Neuronal stem cell (in vitro differentiated cells): ENCODE results near the gene TEX261.

Experiments
- DNase-seq: peaks from one replicate; pipeline ENCODE4 v3.0.0-alpha.2; 2013; ENCODE audit warnings: low spot score
- H2AFZ ChIP-seq: one replicate; pipeline ENCODE4 v1.6.1; 2013; ENCODE audit warnings: mild to moderate bottlenecking, low read length, inconsistent platforms
- H2AK5ac ChIP-seq: 2 replicates; pipeline ENCODE4 v1.6.1; 2013; ENCODE audit warnings: low read depth, mild to moderate bottlenecking, inconsistent platforms, low read length, moderate library complexity, mixed read lengths
- H2BK120ac ChIP-seq: 2 replicates; pipeline ENCODE4 v1.6.1; 2013; ENCODE audit warnings: low read depth, mild to moderate bottlenecking, inconsistent platforms, low read length, moderate library complexity, mixed read lengths
- H2BK12ac ChIP-seq: one replicate; pipeline ENCODE4 v1.6.1; 2013; ENCODE audit warnings: low read length, inconsistent platforms
- H2BK15ac ChIP-seq: 2 replicates; pipeline ENCODE4 v1.6.1; 2013; ENCODE audit warnings: mild to moderate bottlenecking, low read length, inconsistent platforms, mixed read lengths
- H2BK5ac ChIP-seq: one replicate; pipeline ENCODE4 v1.6.1; 2013; ENCODE audit warnings: inconsistent platforms, mild to moderate bottlenecking, low read length, moderate library complexity
- H3K14ac ChIP-seq: one replicate; pipeline ENCODE4 v1.6.1; 2013; ENCODE audit warnings: low read length, inconsistent platforms
- H3K18ac ChIP-seq: 2 replicates; pipeline ENCODE4 v1.6.1; 2013; ENCODE audit warnings: low read length, inconsistent platforms
- H3K23ac ChIP-seq: 2 replicates; pipeline ENCODE4 v1.6.1; 2013; ENCODE audit warnings: low read depth, mild to moderate bottlenecking, mixed read lengths, low read length, inconsistent platforms; ENCODE audit not compliant: poor library complexity
- H3K27ac ChIP-seq: replicated peaks from 3 replicates; pipeline ENCODE4 v1.5.1; 2013; ENCODE audit warnings: low read length, inconsistent platforms
- H3K27me3 ChIP-seq, 3 experiments: 2 replicates each; pipeline ENCODE4 v1.6.1; 2013; ENCODE audit warnings: low read length in 3 of 3, mild to moderate bottlenecking in 2 of 3, inconsistent platforms in 1 of 3, low read depth in 1 of 3, mixed read lengths in 1 of 3, moderate library complexity in 1 of 3; ENCODE audit not compliant: control insufficient read depth in 3 of 3, insufficient read depth in 3 of 3
- H3K36me3 ChIP-seq, 2 donors: replicated peaks in 1 of 2; 2 replicates each; pipeline ENCODE4 v1.6.1; 2013; ENCODE audit warnings: low read length in 2 of 2; ENCODE audit not compliant: control insufficient read depth in 2 of 2, insufficient read depth in 2 of 2
- H3K4ac ChIP-seq: 2 replicates; pipeline ENCODE4 v1.6.1; 2013; ENCODE audit warnings: inconsistent platforms, mild to moderate bottlenecking, low read length, moderate library complexity
- H3K4me1 ChIP-seq, 2 donors: 1 replicate in 1 of 2; 2 replicates in 1 of 2; pipeline ENCODE4 v1.6.1; 2013; ENCODE audit warnings: low read length in 2 of 2, low read depth in 1 of 2; ENCODE audit not compliant: control insufficient read depth in 2 of 2, insufficient read depth in 1 of 2
- H3K4me2 ChIP-seq: one replicate; pipeline ENCODE4 v1.6.1; 2013; ENCODE audit warnings: mild to moderate bottlenecking, low read length, inconsistent platforms; ENCODE audit not compliant: insufficient read depth, poor library complexity, severe bottlenecking
- H3K4me3 ChIP-seq, 2 donors: 2 replicates each; pipeline ENCODE4 v1.5.1; 2013; ENCODE audit warnings: low read length in 2 of 2, mild to moderate bottlenecking in 2 of 2, inconsistent platforms in 1 of 2, moderate library complexity in 1 of 2
- H3K79me1 ChIP-seq: one replicate; pipeline ENCODE4 v1.6.1; 2013; ENCODE audit warnings: low read depth, mild to moderate bottlenecking, inconsistent platforms, low read length, moderate library complexity
- H3K9ac ChIP-seq: one replicate; pipeline ENCODE4 v1.6.1; 2013; ENCODE audit warnings: mild to moderate bottlenecking, low read depth, low read length, inconsistent platforms; ENCODE audit not compliant: poor library complexity
- H3K9me3 ChIP-seq, 2 donors: replicated peaks in 1 of 2; 2 replicates each; pipeline versions ENCODE3 to v1.6.1; 2013; ENCODE audit warnings: low read length in 2 of 2, mild to moderate bottlenecking in 2 of 2, inconsistent platforms in 1 of 2, low read depth in 1 of 2, mixed read lengths in 1 of 2, moderate library complexity in 1 of 2; ENCODE audit not compliant: control insufficient read depth in 2 of 2, insufficient read depth in 1 of 2
- H4K8ac ChIP-seq: one replicate; pipeline ENCODE4 v1.6.1; 2013; ENCODE audit warnings: low read depth, mild to moderate bottlenecking, inconsistent platforms, low read length, moderate library complexity
- H4K91ac ChIP-seq: one replicate; pipeline ENCODE4 v1.6.1; 2013; ENCODE audit warnings: low read length, low read depth, mild to moderate bottlenecking, inconsistent platforms; ENCODE audit not compliant: poor library complexity
- WGBS, 2 donors: extraction: QIAGEN DNeasy Blood & Tissue Kit; methylation state at CpG; one replicate each; pipeline ENCODE4 v1.1.7; 2013; ENCODE audit warnings: missing lambda C conversion rate in 2 of 2, mixed read lengths in 1 of 2; ENCODE audit not compliant: insufficient read length in 2 of 2, insufficient replicate concordance in 1 of 2; ENCODE audit errors: extremely low coverage in 2 of 2; 5-methylcytosine and 5-hydroxymethylcytosine counted together

TEX261 gene

DNA sequence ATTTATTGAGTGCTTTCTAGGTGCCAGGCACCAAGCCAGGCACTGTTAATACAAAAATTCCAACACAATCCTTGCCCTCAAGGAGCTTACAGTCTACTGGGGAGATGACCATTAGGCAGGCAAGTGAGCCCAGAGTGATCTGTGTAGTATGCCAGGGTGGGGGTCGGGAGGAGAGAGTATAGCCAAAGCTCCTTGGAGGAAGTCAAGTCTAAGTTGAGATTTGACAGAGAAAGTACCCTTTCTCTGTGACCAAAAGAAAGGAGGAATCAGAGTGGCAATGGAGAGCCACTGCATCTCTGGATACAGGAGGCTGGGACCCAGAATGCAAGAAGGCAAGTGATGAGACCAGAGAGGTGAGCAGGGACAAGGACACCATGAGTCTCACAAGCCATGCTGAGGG lies 8.7 kb downstream of the TEX261 start:
- Histone ChIP-seq H2AFZ (no peak overlapping the region), H2BK12ac (no peak overlapping the region), H3K4me3 (no peak overlapping the region), H3K18ac (no peak overlapping the region), H3K4me1 (no peaks in the 10 kb centered on the region), H3K27ac (no peak overlapping the region), H2AK5ac (no peak overlapping the region), H4K91ac (no peak overlapping the region), H3K23ac (no peak overlapping the region), H2BK5ac (no peak overlapping the region), H3K4me2 (no peak overlapping the region), H3K27me3 (no peaks in the 10 kb centered on the region), H3K4ac (no peak overlapping the region), H2BK120ac (no peak overlapping the region), H4K8ac (no peak overlapping the region), H3K14ac (no peak overlapping the region), H3K36me3 (peaks cover 21 to 66% of the 10 kb centered on the region in 2 donors), H3K9me3 (no peaks in the 10 kb centered on the region), H2BK15ac (no peak overlapping the region), H3K79me1 (no peaks in the 10 kb centered on the region), H3K9ac (no peak overlapping the region)
- WGBS, 2 donors = no CpG with 5 or more reads among the region's 1 CpG
- DNase-seq = no peak

DNA sequence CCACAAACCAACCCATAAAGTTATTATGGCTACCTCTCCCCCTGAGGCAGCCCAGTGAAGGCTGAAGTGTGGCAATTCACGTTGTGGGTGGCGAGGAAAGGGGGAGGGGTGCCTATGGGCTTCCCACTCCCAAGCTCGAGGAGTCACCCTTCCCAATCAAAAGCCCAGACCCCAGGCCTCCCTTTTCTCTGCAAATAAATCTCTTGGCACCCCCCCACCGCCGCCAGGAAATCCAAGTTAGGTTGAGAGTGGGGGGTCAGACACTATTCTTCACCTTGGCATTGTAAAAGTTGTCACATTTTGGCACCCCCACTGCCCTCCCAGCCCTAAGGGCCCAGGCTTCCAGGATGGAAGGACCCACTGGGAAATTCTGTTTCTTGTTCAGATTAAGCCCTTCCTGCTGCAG lies 9.4 kb downstream of the TEX261 start:
- no peaks in the 10 kb centered on the region for H3K4me1 ChIP-seq
- no peak overlapping the region for H2BK15ac ChIP-seq
- H3K27me3 ChIP-seq = no peaks in the 10 kb centered on the region
- H2AFZ ChIP-seq = no peak overlapping the region
- no peaks in the 10 kb centered on the region for H3K79me1 ChIP-seq
- H3K9ac ChIP-seq = no peak overlapping the region
- no peak overlapping the region for H4K91ac ChIP-seq
- H2BK120ac ChIP-seq = no peak overlapping the region
- H4K8ac ChIP-seq = no peak overlapping the region
- no peaks in the 10 kb centered on the region for H3K9me3 ChIP-seq
- H3K18ac ChIP-seq = no peak overlapping the region
- H3K27ac ChIP-seq = no peak overlapping the region
- DNase-seq = no peak
- no peak overlapping the region for H3K4me3 ChIP-seq
- no peak overlapping the region for H2BK12ac ChIP-seq
- H3K4ac ChIP-seq = no peak overlapping the region
- H2BK5ac ChIP-seq = no peak overlapping the region
- H3K36me3 ChIP-seq = peaks cover 19 to 59% of the 10 kb centered on the region in 2 donors
- H3K4me2 ChIP-seq = no peak overlapping the region
- H2AK5ac ChIP-seq = no peak overlapping the region
- H3K14ac ChIP-seq = no peak overlapping the region
- WGBS, 2 donors = no CpG with 5 or more reads among the region's 5 CpGs
- H3K23ac ChIP-seq = no peak overlapping the region

GRCh38 chr2:70984576-70985282 lies 9.9 kb downstream of the TEX261 start:
- Histone ChIP-seq H3K9me3 (no peaks in the 10 kb centered on the region), H3K9ac (no peak overlapping the region), H3K27ac (no peak overlapping the region), H3K4ac (no peak overlapping the region), H2AK5ac (no peak overlapping the region), H3K27me3 (peaks cover 0 to under 1% (median 0%) of the 10 kb centered on the region in 3 experiments), H2BK120ac (no peak overlapping the region), H3K4me2 (no peak overlapping the region), H2BK5ac (no peak overlapping the region), H3K4me3 (no peak overlapping the region), H4K91ac (no peak overlapping the region), H3K79me1 (no peaks in the 10 kb centered on the region), H3K18ac (no peak overlapping the region), H3K4me1 (no peaks in the 10 kb centered on the region), H2AFZ (no peak overlapping the region), H3K36me3 (peaks cover 18 to 54% of the 10 kb centered on the region in 2 donors), H3K23ac (peak overlapping the region; percentile 9), H4K8ac (no peak overlapping the region), H3K14ac (no peak overlapping the region), H2BK12ac (no peak overlapping the region), H2BK15ac (no peak overlapping the region)
- no CpG with 5 or more reads among the region's 32 CpGs for WGBS, 2 donors
- no peak for DNase-seq

GRCh38 chr2:70984228-70984575 lies 10.5 kb downstream of the TEX261 start:
- H2AK5ac ChIP-seq = no peak overlapping the region
- H2BK15ac ChIP-seq = no peak overlapping the region
- H3K36me3 ChIP-seq = peaks cover 16 to 49% of the 10 kb centered on the region in 2 donors
- no peak overlapping the region for H3K18ac ChIP-seq
- H3K23ac ChIP-seq = no peak overlapping the region
- H3K4me1 ChIP-seq = peaks cover 0 to 1% of the 10 kb centered on the region in 2 donors
- no peak overlapping the region for H2BK120ac ChIP-seq
- H2BK12ac ChIP-seq = no peak overlapping the region
- H3K9me3 ChIP-seq = no peaks in the 10 kb centered on the region
- no peak overlapping the region for H3K14ac ChIP-seq
- no peak for DNase-seq
- no peak overlapping the region for H3K27ac ChIP-seq
- no peak overlapping the region for H3K4me2 ChIP-seq
- H3K79me1 ChIP-seq = no peaks in the 10 kb centered on the region
- H2BK5ac ChIP-seq = no peak overlapping the region
- H2AFZ ChIP-seq = no peak overlapping the region
- H3K4me3 ChIP-seq = no peak overlapping the region
- no CpG with 5 or more reads among the region's 3 CpGs for WGBS, 2 donors
- no peak overlapping the region for H4K8ac ChIP-seq
- H4K91ac ChIP-seq = no peak overlapping the region
- H3K27me3 ChIP-seq = peaks cover 0 to 5% (median 0%) of the 10 kb centered on the region in 3 experiments
- no peak overlapping the region for H3K9ac ChIP-seq
- no peak overlapping the region for H3K4ac ChIP-seq
